Measurements from ENCODE around the gene CARD19. TPM values are rescaled to one million over a fixed set of nuclear protein-coding genes. Genes with fewer than 3 reads are reported as not detected.

CARD19 gene
- total and polyA plus RNA-seq, 2 experiments from 2014 or later: 37.5 to 47.3 TPM

GRCh38 chr9:93061260-93061751, 34.7 kb upstream of the CARD19 start:
- DNase-seq (ENCODE audit: low read depth in 1 of 2, low spot score in 1 of 2): peak in 1 of 2 donors; percentile 70
- Histone ChIP-seq H3K27me3 (peaks cover 16% of the 10 kb centered on the region), H3K9me3 (ENCODE audit: low read depth) (no peaks in the 10 kb centered on the region), H3K27ac (no peak overlapping the region), H3K4me3 (no peak overlapping the region), H3K4me1 (ENCODE audit: low read depth) (no peaks in the 10 kb centered on the region), H3K36me3 (no peaks in the 10 kb centered on the region)
- no peak for TF ChIP-seq CTCF (IDR thresholded peaks at IDR 0.05; ENCODE audit: low read depth, low read length)

- no peak for DNase-seq (ENCODE audit: low read depth in 1 of 2, low spot score in 1 of 2)
- H3K9me3 ChIP-seq (ENCODE audit: low read depth): no peaks in the 10 kb centered on the region
- no peaks in the 10 kb centered on the region for H3K36me3 ChIP-seq
- H3K4me3 ChIP-seq: no peak overlapping the region
- peaks cover 16% of the 10 kb centered on the region for H3K27me3 ChIP-seq
- no peak overlapping the region for H3K27ac ChIP-seq
- no peaks in the 10 kb centered on the region for H3K4me1 ChIP-seq (ENCODE audit: low read depth)
- TF ChIP-seq CTCF (IDR thresholded peaks at IDR 0.05; ENCODE audit: low read depth, low read length): no peak
Measured at GRCh38 chr9:93061791-93062763, 33.9 kb upstream of the CARD19 start.

- Histone ChIP-seq H3K36me3 (no peaks in the 10 kb centered on the region), H3K9me3 (ENCODE audit: low read depth) (no peaks in the 10 kb centered on the region), H3K4me1 (ENCODE audit: low read depth) (no peaks in the 10 kb centered on the region), H3K4me3 (no peak overlapping the region), H3K27me3 (peaks cover 6% of the 10 kb centered on the region), H3K27ac (no peak overlapping the region)
- TF ChIP-seq CTCF (IDR thresholded peaks at IDR 0.05; ENCODE audit: low read depth, low read length): no peak
- no peak for DNase-seq (ENCODE audit: low read depth in 1 of 2, low spot score in 1 of 2)
Measured at GRCh38 chr9:93064392-93065134, 31.5 kb upstream of the CARD19 start.

- Histone ChIP-seq H3K27ac (no peak overlapping the region), H3K36me3 (no peaks in the 10 kb centered on the region), H3K27me3 (peaks cover 4% of the 10 kb centered on the region), H3K4me1 (ENCODE audit: low read depth) (no peaks in the 10 kb centered on the region), H3K4me3 (no peak overlapping the region), H3K9me3 (ENCODE audit: low read depth) (no peaks in the 10 kb centered on the region)
- TF ChIP-seq CTCF (IDR thresholded peaks at IDR 0.05; ENCODE audit: low read depth, low read length): no peak
- no peak for DNase-seq (ENCODE audit: low read depth in 1 of 2, low spot score in 1 of 2)
Measured at GRCh38 chr9:93065135-93065720, 30.8 kb upstream of the CARD19 start.

- no peak for TF ChIP-seq CTCF (IDR thresholded peaks at IDR 0.05; ENCODE audit: low read depth, low read length)
- Histone ChIP-seq H3K4me3 (no peak overlapping the region), H3K27me3 (peaks cover 4% of the 10 kb centered on the region), H3K9me3 (ENCODE audit: low read depth) (no peaks in the 10 kb centered on the region), H3K27ac (no peak overlapping the region), H3K4me1 (ENCODE audit: low read depth) (no peaks in the 10 kb centered on the region), H3K36me3 (no peaks in the 10 kb centered on the region)
- no peak for DNase-seq (ENCODE audit: low read depth in 1 of 2, low spot score in 1 of 2)
Measured at GRCh38 chr9:93066978-93067603, 28.9 kb upstream of the CARD19 start.
